ENCODE results near the gene ARSJ.

DNA sequence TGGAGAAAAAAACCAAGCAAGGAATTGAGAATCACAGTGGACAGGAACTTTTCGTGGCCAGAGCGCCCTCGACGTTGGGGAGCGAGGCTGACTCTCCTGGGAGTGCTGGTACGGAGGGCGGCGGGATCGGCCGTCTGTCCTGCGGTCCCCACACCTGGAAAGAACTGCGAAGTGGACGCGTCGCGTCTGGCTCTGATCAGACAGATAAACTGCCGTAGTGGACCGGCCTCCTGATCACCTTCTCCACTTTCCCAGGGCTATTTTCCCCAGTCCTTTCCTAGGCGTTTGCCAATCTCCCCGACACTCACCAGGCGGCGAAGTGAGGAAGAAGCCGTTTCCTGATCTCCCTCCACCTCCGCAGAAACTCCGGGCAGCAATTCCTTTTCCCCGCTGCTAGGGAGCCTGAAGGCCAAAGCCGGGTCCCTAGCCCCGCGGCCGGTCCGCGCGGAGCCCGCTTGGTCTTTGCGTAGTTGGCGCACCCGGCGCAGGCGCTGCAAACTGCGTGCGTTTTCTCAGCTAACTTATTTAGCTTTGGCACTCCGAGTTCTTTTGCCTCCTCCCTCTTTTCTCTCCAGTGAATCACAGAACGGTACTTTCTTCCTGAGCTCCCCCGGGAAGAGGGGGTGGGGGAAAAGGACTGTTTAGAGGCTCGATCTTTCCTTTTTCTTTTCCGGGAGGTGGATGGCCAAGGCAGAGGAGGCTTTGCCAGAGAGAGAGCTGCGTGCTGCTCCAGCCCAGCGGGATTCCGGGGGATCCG is at the start of gene ARSJ:
- TF ChIP-seq CTCF (IDR thresholded peaks at IDR 0.05; ENCODE audit: low read length), result no peak
- TF ChIP-seq EZH2phosphoT487 (IDR thresholded peaks at IDR 0.05; ENCODE audit: low read length), result no peak
